CD4-positive, alpha-beta T cell treated with Interleukin-17A for 4 hours (primary cell): ENCODE results near the gene ATL3.
"Not testable (repeated sequence)": the region's sequence is repeated elsewhere in the genome, so short reads cannot be mapped to it uniquely, and the experiment has no call there.

Experiments
- DNase-seq: peaks from one replicate; pipeline ENCODE4 v3.0.0-alpha.2; 2020; ENCODE audit warnings: mixed read lengths

Gene ATL3

DNA sequence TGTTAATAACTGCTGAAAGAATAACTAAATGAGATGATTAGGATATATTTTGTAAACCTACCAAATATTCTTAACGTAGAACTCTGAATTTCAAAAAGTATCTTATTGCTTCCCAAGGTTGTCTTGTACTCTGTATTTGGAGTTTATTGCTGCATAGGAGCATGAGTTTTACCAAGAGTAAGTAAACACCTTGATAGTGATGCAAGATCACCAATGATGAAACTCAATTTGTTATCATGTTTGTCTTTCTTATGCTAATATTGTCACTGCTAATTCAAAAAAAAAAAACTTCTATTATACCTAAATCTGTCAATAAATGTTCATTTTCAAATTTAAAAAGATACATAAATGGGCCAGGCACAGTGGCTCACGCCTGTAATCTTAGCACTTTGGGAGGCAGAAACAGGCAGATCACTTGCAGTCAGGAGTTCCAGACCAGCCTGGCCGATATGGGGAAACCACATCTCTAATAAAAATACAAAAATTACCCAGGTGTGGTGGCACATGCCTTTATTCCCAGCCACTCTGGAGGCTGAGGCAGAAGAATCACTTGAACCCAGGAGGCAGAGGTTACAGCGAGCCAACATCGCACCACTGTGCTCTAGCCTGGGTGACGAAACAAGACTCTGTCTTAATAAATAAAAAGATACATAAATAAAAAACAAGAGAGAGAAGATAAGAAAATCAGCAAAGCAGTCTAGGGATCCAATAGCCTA, 84.6 kb downstream of the ATL3 start:
- DNase-seq: no peak

DNA sequence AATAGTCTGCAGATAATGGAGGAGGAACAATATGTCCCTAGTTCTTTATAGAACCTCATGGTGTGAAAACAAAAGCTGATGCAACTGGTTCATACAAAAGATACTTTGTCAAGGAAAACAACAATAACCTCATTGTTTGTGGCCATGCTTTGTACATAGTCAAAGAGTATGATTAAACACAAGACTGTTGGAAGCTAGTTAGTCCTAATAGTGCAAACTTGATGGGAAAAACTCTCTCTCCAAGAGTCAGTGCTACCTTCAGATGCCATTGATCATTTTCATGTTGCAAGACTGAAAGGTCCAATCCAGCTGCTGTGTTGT, 87.9 kb downstream of the ATL3 start:
- DNase-seq: no peak

GRCh38 chr11:63581224-63581623, 90.0 kb downstream of the ATL3 start:
- DNase-seq: not testable (repeated sequence)

DNA sequence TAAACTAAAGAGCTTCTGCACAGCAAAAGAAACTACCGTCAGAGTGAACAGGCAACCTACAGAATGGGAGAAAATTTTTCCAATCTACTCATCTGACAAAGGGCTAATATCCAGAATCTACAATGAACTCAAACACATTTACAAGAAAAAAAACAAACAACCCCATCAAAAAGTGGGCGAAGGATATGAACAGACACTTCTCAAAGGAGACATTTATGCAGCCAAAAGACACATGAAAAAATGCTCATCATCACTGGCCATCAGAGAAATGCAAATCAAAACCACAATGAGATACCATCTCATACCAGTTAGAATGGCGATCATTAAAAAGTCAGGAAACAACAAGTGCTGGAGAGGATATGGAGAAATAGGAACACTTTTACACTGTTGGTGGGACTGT, 92.3 kb downstream of the ATL3 start:
- not testable (repeated sequence) for DNase-seq

- DNase-seq: no peak
These were observed 96.1 kb downstream of the ATL3 start for GRCh38 chr11:63574856-63575602.
